Panc1 (cell line): Measurements from ENCODE around the gene ITPRID2. TPM values are rescaled to one million over a fixed set of nuclear protein-coding genes. Genes with fewer than 3 reads are reported as not detected.

Experiments
- ATAC-seq: fragments of 200-7000 bp; cut with Tn5 transposase; 2 replicates; pipeline ENCODE4 v1.9.1; 2020; ENCODE audit warnings: mild to moderate bottlenecking, moderate library complexity
- BruUV-seq: library from RNA; stranded (reverse); fragments of 400-500 nt; replicated peaks from 2 replicates; lab custom pipeline; 2021; lab: Mats Ljungman, UMichigan
- CTCF ChIA-PET: fragments of 300-600 bp; sonication (Branson Sonifier 250); formaldehyde crosslinking; loops from one replicate; lab custom pipeline; 2022; ENCODE audit warnings: antibody characterized with exemption; lab: Charles Lee
- POLR2A ChIA-PET: fragments of 300-600 bp; sonication (Branson Sonifier 250); formaldehyde crosslinking; loops from one replicate; lab custom pipeline; 2022; ENCODE audit warnings: antibody characterized with exemption; lab: Charles Lee
- DNase-seq: peaks from one replicate; pipeline ENCODE4 v3.0.0-alpha.2; 2010; ENCODE audit warnings: low read depth, low spot score
- H3K27ac ChIP-seq: 2 replicates; pipeline ENCODE4 v1.5.1; 2011; ENCODE audit warnings: mild to moderate bottlenecking, low read length, inconsistent platforms
- H3K27me3 ChIP-seq: fragments of 200-500 bp; sonication (Bioruptor generic); 2 replicates; pipeline ENCODE4 v1.6.0; 2014; ENCODE audit warnings: low read length, inconsistent platforms; ENCODE audit not compliant: control insufficient read depth, insufficient read depth
- H3K36me3 ChIP-seq: fragments of 200-500 bp; sonication (Bioruptor generic); 2 replicates; pipeline ENCODE4 v1.5.1; 2014; ENCODE audit warnings: inconsistent platforms, mild to moderate bottlenecking, low read length, moderate library complexity; ENCODE audit not compliant: control insufficient read depth, insufficient read depth
- H3K4me1 ChIP-seq: 2 replicates; pipeline ENCODE4 v1.5.1; 2011; ENCODE audit warnings: inconsistent platforms, mild to moderate bottlenecking, low read length, moderate library complexity; ENCODE audit not compliant: control insufficient read depth, insufficient read depth
- H3K4me3 ChIP-seq, 2 experiments: 2 replicates each; pipeline ENCODE4 v1.5.1; 2011 to 2012; ENCODE audit warnings: low read depth in 2 of 2, low read length in 2 of 2, mild to moderate bottlenecking in 2 of 2, inconsistent platforms in 1 of 2, moderate library complexity in 1 of 2
- H3K9me3 ChIP-seq: fragments of 200-500 bp; sonication (Bioruptor generic); 2 replicates; pipeline ENCODE4 v1.5.1; 2014; ENCODE audit warnings: low read depth, mild to moderate bottlenecking, inconsistent platforms, low read length, moderate library complexity; ENCODE audit not compliant: control insufficient read depth, insufficient read depth
- POLR2AphosphoS5 ChIP-seq: IDR thresholded peaks from 2 replicates; pipeline ENCODE4 v1.6.1; 2012; ENCODE audit warnings: mild to moderate bottlenecking, low read depth, low read length, moderate library complexity
- REST ChIP-seq, 2 experiments: IDR thresholded peaks; 2 replicates each; pipeline ENCODE4 v1.6.1; 2011 to 2012; ENCODE audit warnings: low read depth in 2 of 2, control low read depth in 1 of 2, low read length in 1 of 2, mild to moderate bottlenecking in 1 of 2, moderate library complexity in 1 of 2; ENCODE audit not compliant: insufficient read depth in 1 of 2
- SIN3A ChIP-seq: IDR thresholded peaks from 2 replicates; pipeline ENCODE4 v1.6.1; 2012; ENCODE audit warnings: low read depth, mild to moderate bottlenecking, low read length, moderate library complexity, borderline replicate concordance; ENCODE audit not compliant: insufficient read depth
- TCF7L2 ChIP-seq: IDR thresholded peaks from 2 replicates; pipeline ENCODE4 v1.6.1; 2011; ENCODE audit warnings: mild to moderate bottlenecking, low read depth, low read length, inconsistent platforms
- in situ Hi-C: cut with HindIII; loops from 2 replicates; pipeline ENCODE4 v1.10.0; 2016; ENCODE audit warnings: low sequenced_read_pairs, low pct_unique_long_range_greater_than_20kb
- intact Hi-C: fragments of 100-400 bp; cut with micrococcal nuclease; formaldehyde crosslinking; loops from one replicate; pipeline ENCODE4 v1.10.0; 2022; ENCODE audit not compliant: unreplicated experiment
- total RNA-seq: library from RNA; stranded (reverse); gene quantifications from one replicate; pipeline ENCODE4 v1.2.1, GENCODE V29; 2021; ENCODE audit not compliant: unreplicated experiment
- TF ChIP-seq, protein P1 (sequence below): fragments of 450-650 bp; IDR thresholded peaks from 2 replicates; pipeline ENCODE4 v1.5.1; 2017; ENCODE audit warnings: mild to moderate bottlenecking

ITPRID2 gene
- total RNA-seq, 1 experiment from 2014 or later, result 261 TPM

- intact Hi-C loops, result no loop called here
- Histone ChIP-seq H3K4me1 (no peaks in the 10 kb centered on the region), H3K27ac (no peak overlapping the region), H3K4me3 (no peak overlapping the region), H3K27me3 (no peaks in the 10 kb centered on the region), H3K36me3 (no peaks in the 10 kb centered on the region), H3K9me3 (no peaks in the 10 kb centered on the region)
- BruUV-seq, result no TSS peak
- in situ Hi-C loops, result no loop called here
- ATAC-seq (no peak), DNase-seq (no peak)
- ChIA-PET POLR2A (no interaction called here), CTCF (interaction anchor here (0.5 kb wide), 1 partner anchor 287 kb away, joined by 19 read pairs; no protein-coding TSS in a partner anchor)
- no peak for TF ChIP-seq REST (IDR thresholded peaks at IDR 0.05; ENCODE audit: insufficient read depth in 1 of 2, low read depth in 2 of 2, low read length in 1 of 2)
- TF ChIP-seq, protein P1, sequence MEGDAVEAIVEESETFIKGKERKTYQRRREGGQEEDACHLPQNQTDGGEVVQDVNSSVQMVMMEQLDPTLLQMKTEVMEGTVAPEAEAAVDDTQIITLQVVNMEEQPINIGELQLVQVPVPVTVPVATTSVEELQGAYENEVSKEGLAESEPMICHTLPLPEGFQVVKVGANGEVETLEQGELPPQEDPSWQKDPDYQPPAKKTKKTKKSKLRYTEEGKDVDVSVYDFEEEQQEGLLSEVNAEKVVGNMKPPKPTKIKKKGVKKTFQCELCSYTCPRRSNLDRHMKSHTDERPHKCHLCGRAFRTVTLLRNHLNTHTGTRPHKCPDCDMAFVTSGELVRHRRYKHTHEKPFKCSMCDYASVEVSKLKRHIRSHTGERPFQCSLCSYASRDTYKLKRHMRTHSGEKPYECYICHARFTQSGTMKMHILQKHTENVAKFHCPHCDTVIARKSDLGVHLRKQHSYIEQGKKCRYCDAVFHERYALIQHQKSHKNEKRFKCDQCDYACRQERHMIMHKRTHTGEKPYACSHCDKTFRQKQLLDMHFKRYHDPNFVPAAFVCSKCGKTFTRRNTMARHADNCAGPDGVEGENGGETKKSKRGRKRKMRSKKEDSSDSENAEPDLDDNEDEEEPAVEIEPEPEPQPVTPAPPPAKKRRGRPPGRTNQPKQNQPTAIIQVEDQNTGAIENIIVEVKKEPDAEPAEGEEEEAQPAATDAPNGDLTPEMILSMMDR, result no peak
- no peak for TF ChIP-seq SIN3A
- TF ChIP-seq POLR2AphosphoS5, result no peak
- TF ChIP-seq TCF7L2, result no peak
These were observed 81.1 kb downstream of the ITPRID2 start for GRCh38 chr2:181972431-181973170.

DNA sequence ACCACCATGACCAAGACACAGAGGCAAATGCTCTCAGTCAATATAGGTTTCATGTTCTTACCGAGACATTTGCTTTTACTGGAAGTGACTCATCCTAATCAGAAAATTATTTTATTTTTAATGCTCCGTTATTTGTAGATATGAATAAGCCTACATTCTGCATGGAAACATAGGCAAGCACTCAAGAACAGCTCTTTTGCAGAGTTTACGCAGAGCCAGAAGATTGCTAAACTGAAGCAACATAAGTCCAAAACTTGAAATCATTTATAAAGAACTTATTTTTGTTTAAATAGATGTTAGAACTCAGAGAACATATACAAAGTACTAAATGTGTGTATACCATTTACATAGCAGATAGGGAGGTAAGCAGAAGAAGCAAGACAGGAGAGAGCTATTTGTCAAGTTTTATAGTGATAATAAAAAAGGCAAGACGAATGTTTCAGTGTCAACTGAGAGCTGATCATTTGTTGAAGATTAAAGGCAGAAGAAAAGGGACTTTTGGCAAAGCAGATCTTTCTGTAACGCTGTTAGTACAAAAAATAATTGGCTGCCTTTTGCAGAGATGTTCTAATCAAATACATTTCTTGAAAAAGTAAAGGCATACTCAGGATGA lies 81.7 kb downstream of the ITPRID2 start:
- no TSS peak for BruUV-seq
- TF ChIP-seq, protein P1, result no peak
- no peak for TF ChIP-seq TCF7L2
- Histone ChIP-seq H3K27me3 (no peaks in the 10 kb centered on the region), H3K27ac (no peak overlapping the region), H3K4me3 (no peak overlapping the region), H3K4me1 (no peaks in the 10 kb centered on the region), H3K36me3 (no peaks in the 10 kb centered on the region), H3K9me3 (no peaks in the 10 kb centered on the region)
- POLR2A ChIA-PET, result no interaction called here
- no peak for DNase-seq
- in situ Hi-C loops (no loop called here), intact Hi-C loops (no loop called here)
- CTCF ChIA-PET, result interaction anchor here (0.5 kb wide), 1 partner anchor 288 kb away, joined by 19 read pairs; no protein-coding TSS in a partner anchor
- no peak for ATAC-seq
